ENCODE measurements around the gene STX18. TPM values are rescaled to one million over a fixed set of nuclear protein-coding genes. Genes with fewer than 3 reads are reported as not detected.

The STX18 gene
- total RNA-seq, 1 donor from 2014 or later, result 23.5 TPM

GRCh38 chr4:4395849-4396627 is 145.8 kb downstream of the STX18 start:
- DNase-seq (ENCODE audit: low spot score) (no peak), ATAC-seq (peak; percentile 80)
- intact Hi-C loops (cut with DNase I), result no loop called here

- intact Hi-C loops (cut with DNase I), result no loop called here
- DNase-seq (ENCODE audit: low spot score), result no peak
- no peak for ATAC-seq
Observed at GRCh38 chr4:4395371-4395770, 146.5 kb downstream of the STX18 start.

GRCh38 chr4:4394644-4395043 is 147.2 kb downstream of the STX18 start:
- ATAC-seq (no peak), DNase-seq (ENCODE audit: low spot score) (no peak)

GRCh38 chr4:4392501-4393183 is 149.2 kb downstream of the STX18 start:
- intact Hi-C loops (cut with DNase I), result no loop called here
- ATAC-seq (no peak), DNase-seq (ENCODE audit: low spot score) (no peak)

More at GRCh38 chr4:4394644-4395043, 147.2 kb downstream of the STX18 start:
- intact Hi-C loops (cut with DNase I), result no loop called here

GRCh38 chr4:4391866-4392265 is 150.0 kb downstream of the STX18 start:
- no peak for DNase-seq (ENCODE audit: low spot score)
- intact Hi-C loops (cut with DNase I), result no loop called here

GRCh38 chr4:4390515-4391240 is 151.2 kb downstream of the STX18 start:
- intact Hi-C loops (cut with DNase I), result no loop called here
- ATAC-seq, result no peak
- DNase-seq (ENCODE audit: low spot score), result no peak

More at GRCh38 chr4:4391866-4392265, 150.0 kb downstream of the STX18 start:
- ATAC-seq, result no peak

- intact Hi-C loops (cut with DNase I), result no loop called here
- ATAC-seq (no peak), DNase-seq (ENCODE audit: low spot score) (no peak)
Observed at GRCh38 chr4:4390046-4390445, 151.8 kb downstream of the STX18 start.

GRCh38 chr4:4388836-4389575 is 152.8 kb downstream of the STX18 start:
- intact Hi-C loops (cut with DNase I), result no loop called here
- ATAC-seq, result no peak
- DNase-seq (ENCODE audit: low spot score), result no peak

- intact Hi-C loops (cut with DNase I), result no loop called here
- ATAC-seq (no peak), DNase-seq (ENCODE audit: low spot score) (no peak)
Observed at GRCh38 chr4:4388311-4388790, 153.5 kb downstream of the STX18 start.

- DNase-seq (ENCODE audit: low spot score) (no peak), ATAC-seq (peak; percentile 53)
- intact Hi-C loops (cut with DNase I), result no loop called here
Observed at GRCh38 chr4:4387531-4388310, 154.1 kb downstream of the STX18 start.

- DNase-seq (ENCODE audit: low spot score) (no peak), ATAC-seq (peak; percentile 59)
- intact Hi-C loops (cut with DNase I), result no loop called here
Observed at GRCh38 chr4:4386736-4387392, 155.0 kb downstream of the STX18 start, which contains the start of gene NSG1. Gene NSG1, plus strand, starts transcription at chr4:4387102. Its CDS starts 528 bp downstream, at chr4:4387630.

GRCh38 chr4:4386296-4386735 is 155.5 kb downstream of the STX18 start:
- intact Hi-C loops (cut with DNase I), result no loop called here
- peak; percentile 45 for ATAC-seq
- DNase-seq (ENCODE audit: low spot score), result no peak

- ATAC-seq (no peak), DNase-seq (ENCODE audit: low spot score) (no peak)
- intact Hi-C loops (cut with DNase I), result no loop called here
Observed at GRCh38 chr4:4385729-4386295, 156.0 kb downstream of the STX18 start.

- intact Hi-C loops (cut with DNase I), result no loop called here
- DNase-seq (ENCODE audit: low spot score), result no peak
- no peak for ATAC-seq
Observed at GRCh38 chr4:4384837-4385236, 157.0 kb downstream of the STX18 start.

- DNase-seq (ENCODE audit: low spot score), result no peak
- no peak for ATAC-seq
- intact Hi-C loops (cut with DNase I), result no loop called here
Observed at GRCh38 chr4:4383085-4383484, 158.8 kb downstream of the STX18 start.

- no peak for ATAC-seq
- no peak for DNase-seq (ENCODE audit: low spot score)
- intact Hi-C loops (cut with DNase I), result no loop called here
Observed at GRCh38 chr4:4379540-4380087, 162.2 kb downstream of the STX18 start.

Measured in sciatic nerve (tissue), 2 donors.